Activated T-cell treated with anti-CD3 and anti-CD28 coated beads, Interleukin-2, amount 50 U/mL, for 4 hours (primary cell): Measurements from ENCODE around the gene EIF5A2. TPM values are rescaled to one million over a fixed set of nuclear protein-coding genes. Genes with fewer than 3 reads are reported as not detected.
"Not testable (repeated sequence)": the region's sequence is repeated elsewhere in the genome, so short reads cannot be mapped to it uniquely, and the experiment has no call there.

Experiments
- ATAC-seq, 2 donors: fragments of 200-7000 bp; cut with Tn5 transposase; one replicate each; pipeline ENCODE4 v1.10.0; 2021
- DNase-seq: peaks from one replicate; pipeline ENCODE4 v3.0.0-alpha.2; 2020
- H3K27me3 Mint-ChIP-seq: one replicate; pipeline ENCODE4 v1.8.0; 2021; ENCODE audit warnings: low read depth, mixed read lengths
- H3K36me3 Mint-ChIP-seq: one replicate; pipeline ENCODE4 v1.8.0; 2022; ENCODE audit warnings: mixed read lengths; ENCODE audit not compliant: insufficient read depth
- H3K4me1 Mint-ChIP-seq: one replicate; pipeline ENCODE4 v1.8.0; 2021; ENCODE audit warnings: low read depth, mixed read lengths
- H3K4me3 Mint-ChIP-seq: one replicate; pipeline ENCODE4 v1.8.0; 2021; ENCODE audit warnings: mild to moderate bottlenecking, moderate library complexity, mixed read lengths
- H3K9me3 Mint-ChIP-seq: one replicate; pipeline ENCODE4 v1.8.0; 2021; ENCODE audit warnings: mixed read lengths
- total RNA-seq, 3 donors: library from RNA; stranded (reverse); gene quantifications; one replicate each; pipeline ENCODE4 v1.2.1, GENCODE V29; 2021

EIF5A2 gene
- 10 to 100 TPM; 10.7 to 17.5 (median 15.8) TPM for total RNA-seq

DNA sequence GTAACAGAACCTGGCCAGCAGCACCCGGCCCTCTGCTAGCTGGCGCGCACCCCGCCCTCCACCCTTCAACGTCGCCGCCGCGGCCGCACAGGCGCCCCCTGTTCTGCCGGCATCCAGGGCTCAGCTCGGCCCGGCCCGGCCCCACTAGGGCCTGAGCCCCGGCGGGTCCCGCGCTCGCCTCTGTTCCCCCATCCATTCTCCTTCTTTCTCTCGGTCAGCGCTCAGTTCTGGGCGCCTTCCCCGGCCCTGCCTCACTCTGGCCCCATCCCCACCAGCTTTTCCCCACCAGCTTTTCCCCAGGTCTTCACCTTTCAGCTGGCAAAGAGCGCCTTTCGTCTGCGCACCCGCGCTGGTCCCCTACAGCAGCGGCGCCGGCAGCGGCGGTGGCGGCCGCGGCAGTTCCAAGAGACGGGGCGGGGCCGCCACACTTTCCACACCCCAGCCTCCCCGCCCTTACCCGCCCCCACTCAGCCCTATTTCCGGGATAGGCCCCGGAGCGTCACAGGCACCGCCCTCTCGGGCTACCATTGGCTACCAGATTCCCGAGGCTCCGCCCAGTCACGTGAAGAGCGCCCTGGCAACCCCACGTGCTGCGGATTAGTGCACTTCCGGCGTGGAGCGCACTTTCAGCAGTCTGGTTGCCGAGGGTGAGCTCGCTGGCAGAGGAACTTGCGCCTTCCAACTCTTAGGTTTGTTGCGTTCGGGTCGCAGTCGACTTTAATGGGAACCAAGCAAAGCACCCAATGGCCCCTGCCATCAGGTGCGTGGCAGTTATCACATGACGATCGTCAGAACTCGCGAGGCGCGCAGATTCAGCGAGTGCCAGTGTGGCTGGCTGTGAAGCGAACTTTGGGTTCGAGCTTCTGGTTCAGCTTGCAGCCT lies at the start of gene EIF5A2:
Gene EIF5A2, minus strand, starts transcription at position 403 of the 882 bp plus-strand sequence. CDS start 831 bp downstream, outside the sequence.
- Mint-ChIP-seq H3K27me3 (no peaks in the 10 kb centered on the region), H3K9me3 (peaks cover 19% of the 10 kb centered on the region), H3K4me1 (peaks cover 24% of the 10 kb centered on the region), H3K4me3 (peak within 1 kb of the TSS; percentile 94), H3K36me3 (no peaks in the 10 kb centered on the region)
- DNase-seq (peak; percentile 95), ATAC-seq (peak; percentile 98)

GRCh38 chr3:170956647-170957046 lies 48.2 kb upstream of the EIF5A2 start:
- Mint-ChIP-seq H3K4me3 (no peak overlapping the region), H3K27me3 (peaks cover 13% of the 10 kb centered on the region), H3K9me3 (no peaks in the 10 kb centered on the region), H3K36me3 (no peaks in the 10 kb centered on the region), H3K4me1 (no peaks in the 10 kb centered on the region)
- no peak for ATAC-seq
- DNase-seq = no peak

- H3K4me3 Mint-ChIP-seq = no peak overlapping the region
- no peaks in the 10 kb centered on the region for H3K4me1 Mint-ChIP-seq
- H3K9me3 Mint-ChIP-seq = no peaks in the 10 kb centered on the region
- ATAC-seq (no peak), DNase-seq (no peak)
- no peaks in the 10 kb centered on the region for H3K36me3 Mint-ChIP-seq
- peaks cover 8% of the 10 kb centered on the region for H3K27me3 Mint-ChIP-seq
Measured at GRCh38 chr3:170953736-170954135, 45.3 kb upstream of the EIF5A2 start.

GRCh38 chr3:170953229-170953628 lies 44.8 kb upstream of the EIF5A2 start:
- DNase-seq (no peak), ATAC-seq (no peak)
- Mint-ChIP-seq H3K9me3 (no peaks in the 10 kb centered on the region), H3K4me3 (no peak overlapping the region), H3K4me1 (no peaks in the 10 kb centered on the region), H3K27me3 (peaks cover 11% of the 10 kb centered on the region), H3K36me3 (no peaks in the 10 kb centered on the region)

GRCh38 chr3:170949211-170949610 lies 40.8 kb upstream of the EIF5A2 start:
- no peak for DNase-seq
- no peaks in the 10 kb centered on the region for H3K36me3 Mint-ChIP-seq
- H3K27me3 Mint-ChIP-seq = peaks cover 16% of the 10 kb centered on the region
- H3K4me1 Mint-ChIP-seq = no peaks in the 10 kb centered on the region
- H3K4me3 Mint-ChIP-seq = no peak overlapping the region
- ATAC-seq = no peak
- H3K9me3 Mint-ChIP-seq = no peaks in the 10 kb centered on the region

- peaks cover 5% of the 10 kb centered on the region for H3K9me3 Mint-ChIP-seq
- ATAC-seq = no peak
- no peak overlapping the region for H3K4me3 Mint-ChIP-seq
- no peak for DNase-seq
- H3K4me1 Mint-ChIP-seq = no peaks in the 10 kb centered on the region
- H3K36me3 Mint-ChIP-seq = peaks cover 1% of the 10 kb centered on the region
- peaks cover 20% of the 10 kb centered on the region for H3K27me3 Mint-ChIP-seq
Measured at GRCh38 chr3:170947018-170947769, 38.8 kb upstream of the EIF5A2 start.

GRCh38 chr3:170942011-170942410 lies 33.6 kb upstream of the EIF5A2 start:
- no peak overlapping the region for H3K4me3 Mint-ChIP-seq
- DNase-seq = no peak
- peaks cover 32% of the 10 kb centered on the region for H3K27me3 Mint-ChIP-seq
- no peaks in the 10 kb centered on the region for H3K4me1 Mint-ChIP-seq
- no peak for ATAC-seq
- peaks cover 1% of the 10 kb centered on the region for H3K36me3 Mint-ChIP-seq
- peaks cover 25% of the 10 kb centered on the region for H3K9me3 Mint-ChIP-seq

DNA sequence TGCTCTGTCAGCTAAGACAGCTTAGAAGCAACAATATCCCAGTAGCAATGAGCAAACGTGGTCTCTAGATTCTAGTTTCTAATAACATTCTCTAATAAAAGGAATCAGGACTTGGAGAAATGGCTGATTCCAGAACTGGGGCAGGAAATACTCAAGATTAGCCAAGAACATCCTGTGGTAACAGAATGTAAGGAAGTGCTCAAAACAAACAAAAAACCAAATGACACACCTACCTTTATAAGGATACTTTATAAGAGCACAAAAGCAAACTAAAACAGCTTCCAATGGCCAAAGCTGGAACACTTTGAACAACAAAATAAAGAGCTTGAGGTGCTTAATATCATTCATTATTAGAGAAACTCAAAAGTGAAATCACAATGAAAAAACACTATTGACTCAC lies 33.1 kb upstream of the EIF5A2 start:
- no peak for ATAC-seq
- Mint-ChIP-seq H3K9me3 (peaks cover 25% of the 10 kb centered on the region), H3K4me3 (no peak overlapping the region)

DNA sequence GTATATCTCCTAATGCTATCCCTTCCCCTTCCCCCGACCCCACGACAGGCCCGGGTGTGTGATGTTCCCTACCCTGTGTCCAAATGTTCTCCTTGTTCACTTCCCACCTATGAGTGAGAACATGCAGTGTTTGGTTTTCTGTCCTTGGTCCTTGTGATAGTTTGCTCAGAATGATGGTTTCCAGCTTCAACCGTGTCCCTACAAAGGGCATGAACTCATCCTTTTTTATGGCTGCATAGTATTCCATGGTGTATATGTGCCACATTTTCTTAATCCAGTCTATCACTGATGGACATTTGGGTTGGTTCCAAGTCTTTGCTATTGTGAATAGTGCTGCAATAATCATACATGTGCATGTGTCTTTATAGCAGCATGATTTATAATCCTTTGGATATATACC lies 24.6 kb upstream of the EIF5A2 start:
- ATAC-seq, H3K4me1 Mint-ChIP-seq, H3K4me3 Mint-ChIP-seq, H3K9me3 Mint-ChIP-seq, DNase-seq, H3K36me3 Mint-ChIP-seq: not testable (repeated sequence)
- peaks cover 35% of the 10 kb centered on the region for H3K27me3 Mint-ChIP-seq

More for the DNA sequence above, 33.1 kb upstream of the EIF5A2 start:
- no peak for DNase-seq
- Mint-ChIP-seq H3K4me1 (no peaks in the 10 kb centered on the region), H3K27me3 (peaks cover 32% of the 10 kb centered on the region), H3K36me3 (peaks cover 1% of the 10 kb centered on the region)

GRCh38 chr3:170923553-170923952 lies 15.1 kb upstream of the EIF5A2 start:
- not testable (repeated sequence) for H3K36me3 Mint-ChIP-seq, ATAC-seq, H3K4me1 Mint-ChIP-seq, H3K4me3 Mint-ChIP-seq, DNase-seq
- H3K9me3 Mint-ChIP-seq = peaks cover 42% of the 10 kb centered on the region
- peaks cover 11% of the 10 kb centered on the region for H3K27me3 Mint-ChIP-seq

DNA sequence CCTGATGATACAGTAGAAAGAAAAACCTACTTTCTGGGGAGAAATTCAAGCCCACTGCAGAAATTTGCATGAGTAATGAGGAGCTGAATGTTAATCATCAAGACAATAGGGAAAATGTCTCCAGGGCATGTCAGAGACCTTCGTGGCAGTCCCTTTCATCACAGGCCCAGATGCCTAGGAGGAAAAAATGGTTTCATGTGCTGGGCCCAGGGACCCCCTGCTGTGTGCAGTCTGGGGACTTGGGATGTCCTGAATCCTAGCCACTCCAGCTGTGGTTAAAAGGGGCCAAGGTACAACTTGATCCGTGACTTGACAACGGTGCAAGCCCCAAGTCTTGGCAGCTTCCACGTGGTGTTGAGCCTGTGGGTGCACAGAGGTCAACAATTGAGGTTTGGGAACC lies 10.3 kb upstream of the EIF5A2 start:
- DNase-seq (no peak), ATAC-seq (no peak)
- H3K4me3 Mint-ChIP-seq = no peak overlapping the region
- H3K36me3 Mint-ChIP-seq = no peaks in the 10 kb centered on the region
- H3K27me3 Mint-ChIP-seq = peaks cover 9% of the 10 kb centered on the region
- no peaks in the 10 kb centered on the region for H3K4me1 Mint-ChIP-seq
- H3K9me3 Mint-ChIP-seq = peaks cover 47% of the 10 kb centered on the region

DNA sequence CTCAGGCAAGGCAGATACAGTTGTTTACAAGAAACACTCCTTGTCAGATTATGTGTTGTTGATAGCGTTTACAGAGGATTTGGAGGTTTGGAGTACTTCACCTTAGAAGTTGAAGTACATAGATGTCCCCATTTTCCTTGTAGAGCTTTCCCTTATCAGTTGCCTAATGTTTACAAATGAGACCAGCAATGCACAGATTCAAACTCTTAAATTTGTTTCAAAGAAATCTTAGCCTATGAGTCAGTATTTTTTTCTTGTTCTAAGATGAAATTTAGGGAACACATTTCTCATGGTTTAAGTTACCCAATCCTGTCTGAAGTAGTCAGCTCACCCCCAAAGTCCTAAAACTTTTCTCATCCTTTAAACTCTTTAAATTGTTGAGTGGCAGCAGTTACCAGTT lies 6.3 kb upstream of the EIF5A2 start:
- DNase-seq (no peak), ATAC-seq (no peak)
- no peak overlapping the region for H3K4me3 Mint-ChIP-seq
- peaks cover 36% of the 10 kb centered on the region for H3K9me3 Mint-ChIP-seq
- no peaks in the 10 kb centered on the region for H3K36me3 Mint-ChIP-seq
- no peaks in the 10 kb centered on the region for H3K27me3 Mint-ChIP-seq
- H3K4me1 Mint-ChIP-seq = peaks cover 3% of the 10 kb centered on the region

GRCh38 chr3:170914212-170914611 lies 5.8 kb upstream of the EIF5A2 start:
- Mint-ChIP-seq H3K27me3 (no peaks in the 10 kb centered on the region), H3K36me3 (no peaks in the 10 kb centered on the region), H3K4me3 (no peak overlapping the region), H3K4me1 (peaks cover 3% of the 10 kb centered on the region), H3K9me3 (peaks cover 36% of the 10 kb centered on the region)
- no peak for DNase-seq
- no peak for ATAC-seq

DNA sequence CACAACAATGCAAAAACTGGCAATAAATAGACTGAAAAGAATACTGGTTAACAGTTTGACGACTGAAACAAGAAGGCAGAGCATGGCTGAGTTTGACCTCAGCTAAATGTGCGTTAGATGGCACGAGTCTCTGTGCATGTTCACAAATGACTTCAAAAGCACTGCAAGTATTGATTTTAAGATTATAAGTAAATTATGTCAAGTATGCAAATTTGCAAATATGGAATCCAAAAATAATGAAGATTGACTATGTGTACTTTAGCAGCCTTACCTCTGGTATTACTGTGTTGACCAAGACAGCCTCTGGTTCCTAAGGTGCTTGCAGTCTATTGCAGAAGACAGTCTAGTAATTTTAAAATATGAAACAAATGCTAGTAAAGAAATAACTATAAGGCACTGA lies 2.6 kb upstream of the EIF5A2 start:
- no peaks in the 10 kb centered on the region for H3K36me3 Mint-ChIP-seq
- no peak for DNase-seq
- no peak overlapping the region for H3K4me3 Mint-ChIP-seq
- peaks cover 18% of the 10 kb centered on the region for H3K4me1 Mint-ChIP-seq
- ATAC-seq = no peak
- no peaks in the 10 kb centered on the region for H3K27me3 Mint-ChIP-seq
- peaks cover 19% of the 10 kb centered on the region for H3K9me3 Mint-ChIP-seq

DNA sequence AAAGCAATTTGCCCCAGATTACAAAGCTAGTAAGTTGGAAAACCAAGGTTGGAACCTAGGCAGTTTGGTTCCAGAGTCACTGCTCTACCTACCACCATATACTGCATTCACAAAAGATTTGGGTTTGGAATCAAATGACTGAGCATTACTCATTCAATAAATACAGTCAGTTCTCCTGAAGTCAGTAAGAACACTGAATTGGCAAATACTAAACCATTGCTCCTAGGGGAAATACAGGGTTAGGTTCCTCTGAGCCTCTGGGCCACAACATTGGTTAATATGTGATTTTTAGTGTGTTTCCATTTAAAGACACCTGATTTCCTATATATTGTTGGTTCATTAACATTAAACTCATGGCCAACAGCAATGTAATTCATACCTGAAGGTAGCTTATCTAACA lies 2.1 kb upstream of the EIF5A2 start:
- no peaks in the 10 kb centered on the region for H3K27me3 Mint-ChIP-seq
- peaks cover 22% of the 10 kb centered on the region for H3K4me1 Mint-ChIP-seq
- H3K4me3 Mint-ChIP-seq = no peak overlapping the region
- DNase-seq (no peak), ATAC-seq (no peak)
- no peaks in the 10 kb centered on the region for H3K36me3 Mint-ChIP-seq
- peaks cover 19% of the 10 kb centered on the region for H3K9me3 Mint-ChIP-seq
